ENCODE results near the gene TNP2. TPM values are rescaled to one million over a fixed set of nuclear protein-coding genes. Genes with fewer than 3 reads are reported as not detected.
A peak's percentile ranks its signal among the peaks of the same experiment; 100 is the strongest.

The TNP2 gene
- total and polyA plus RNA-seq, 9 of the 15 experiments (the other 6 are each of a cell fraction or from before 2014, with no cell fraction given), result not detected

DNA sequence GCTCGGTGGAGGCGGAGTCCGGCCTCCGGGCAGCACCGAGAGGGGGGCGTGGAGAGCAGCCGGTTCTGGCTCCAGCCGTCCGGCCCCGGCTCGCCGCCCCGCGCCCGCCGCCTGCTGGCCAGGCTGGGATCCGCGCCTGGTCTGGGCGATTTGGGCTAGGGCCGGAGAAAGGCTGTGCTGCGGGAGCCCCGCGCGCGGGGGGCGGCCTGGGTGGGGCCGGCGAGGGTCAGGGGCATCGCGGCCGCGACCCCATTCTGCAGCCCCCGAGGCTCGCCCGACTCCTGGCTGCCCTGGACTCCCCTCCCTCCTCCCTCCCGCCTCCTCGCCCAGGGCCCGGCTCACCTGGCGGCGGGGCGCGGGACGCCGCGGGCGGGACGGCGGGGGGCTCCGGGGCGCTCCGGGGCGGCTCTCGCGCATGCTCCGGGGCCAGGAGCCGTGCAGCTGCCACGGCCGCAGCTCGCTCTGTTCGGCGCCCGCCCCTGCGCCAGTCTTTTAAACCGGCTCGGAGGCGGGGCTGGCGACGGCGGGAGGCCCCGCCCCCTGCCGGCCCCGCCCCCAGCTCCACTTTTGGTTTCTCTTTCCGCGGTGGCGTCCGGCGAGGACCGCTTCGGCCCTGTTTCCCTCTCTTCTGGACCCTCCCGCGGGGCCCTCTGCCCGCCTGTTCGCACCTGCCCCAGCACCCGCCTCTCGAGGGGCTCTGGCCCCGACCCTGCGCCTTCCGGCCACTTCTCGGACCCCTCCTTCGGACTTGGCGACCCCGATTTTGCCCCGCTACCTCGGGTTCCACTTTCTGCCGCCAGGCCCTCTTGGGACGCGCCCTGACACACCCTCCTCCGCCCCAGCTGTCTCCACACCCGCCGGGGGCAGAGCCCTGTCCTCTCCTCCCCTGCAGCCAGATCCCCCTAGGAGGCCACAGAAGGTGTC is 13.1 kb downstream of the TNP2 start, which contains the start of gene SOCS1 (continued):
- TF ChIP-seq ZFP91 (CRISPR knock-in tag; IDR thresholded peaks at IDR 0.05) (no peak), PRDM10 (IDR thresholded peaks at IDR 0.05; ENCODE audit: partially characterized antibody) (no peak), ZNF217 (CRISPR knock-in tag; IDR thresholded peaks at IDR 0.05) (no peak), NFATC3 (IDR thresholded peaks at IDR 0.05) (no peak), ZNF354B (CRISPR knock-in tag; IDR thresholded peaks at IDR 0.05) (no peak), RBM25 (IDR thresholded peaks at IDR 0.05; ENCODE audit: low read depth, low read length, severe bottlenecking) (peak; percentile 50), SRSF7 (optimal IDR thresholded peaks at IDR 0.05; ENCODE audit: low read depth, low read length) (no peak), TAF15 (IDR thresholded peaks at IDR 0.05; ENCODE audit: low read depth, low read length) (no peak), RHOXF2B (CRISPR knock-in tag; conservative IDR thresholded peaks at IDR 0.05) (no peak), STAT5A (IDR thresholded peaks at IDR 0.05; ENCODE audit: borderline replicate concordance, low read length) (no peak), U2AF1 (optimal IDR thresholded peaks at IDR 0.05; ENCODE audit: low read depth, low read length) (no peak), GATAD2B (IDR thresholded peaks at IDR 0.05; ENCODE audit: borderline replicate concordance) (peak; percentile 99), UBTF (IDR thresholded peaks at IDR 0.05; ENCODE audit: borderline replicate concordance in 1 of 2, low read depth in 2 of 2, low read length in 2 of 2) (peak in 1 of 2 experiments; percentile 22; a peak in 1 of 4 replicates), ZNF197 (CRISPR knock-in tag; IDR thresholded peaks at IDR 0.05; ENCODE audit: low read depth) (no peak), STAG1 (CRISPR knock-in tag; IDR thresholded peaks at IDR 0.05; ENCODE audit: borderline replicate concordance) (peak; percentile 82), SETDB1 (IDR thresholded peaks at IDR 0.05; ENCODE audit: low read length) (no peak), CBFA2T2 (conservative IDR thresholded peaks at IDR 0.05) (no peak), MLLT1 (IDR thresholded peaks at IDR 0.05) (peak in 1 of 2 experiments; percentile 73; a peak in 2 of 4 replicates), XRCC5 (IDR thresholded peaks at IDR 0.05; ENCODE audit: low read depth, low read length) (peak; percentile 39; the same call in 1 of the 2 replicates)

All from K562 (cell line).